22Rv1 (cell line): Measurements from ENCODE around the gene CFAP73.

Source experiments
- CTCF ChIP-seq: fragments of 450-650 bp; IDR thresholded peaks from 2 replicates; pipeline ENCODE4 v1.5.1; 2017; ENCODE audit warnings: mild to moderate bottlenecking
- ZFX ChIP-seq: fragments of 450-650 bp; IDR thresholded peaks from 2 replicates; pipeline ENCODE4 v1.6.1; 2017; ENCODE audit warnings: antibody characterized with exemption, borderline replicate concordance

- TF ChIP-seq CTCF (no peak), ZFX (no peak)
Observed at GRCh38 chr12:113145720-113146551, 3.6 kb upstream of the CFAP73 start.
